SW480 (cell line): ENCODE measurements around the gene DGKH.
A peak's percentile ranks its signal among the peaks of the same experiment; 100 is the strongest.
"Not testable (repeated sequence)": the region's sequence is repeated elsewhere in the genome, so short reads cannot be mapped to it uniquely, and the experiment has no call there.

Experiments used
- DNase-seq: peaks from one replicate; pipeline ENCODE4 v3.0.0-alpha.2; 2016; ENCODE audit warnings: low spot score

Gene DGKH

GRCh38 chr13:42070599-42070998, 22.2 kb downstream of the DGKH start:
- not testable (repeated sequence) for DNase-seq

- DNase-seq = not testable (repeated sequence)
Observed at GRCh38 chr13:42071179-42071578, 22.7 kb downstream of the DGKH start.

DNA sequence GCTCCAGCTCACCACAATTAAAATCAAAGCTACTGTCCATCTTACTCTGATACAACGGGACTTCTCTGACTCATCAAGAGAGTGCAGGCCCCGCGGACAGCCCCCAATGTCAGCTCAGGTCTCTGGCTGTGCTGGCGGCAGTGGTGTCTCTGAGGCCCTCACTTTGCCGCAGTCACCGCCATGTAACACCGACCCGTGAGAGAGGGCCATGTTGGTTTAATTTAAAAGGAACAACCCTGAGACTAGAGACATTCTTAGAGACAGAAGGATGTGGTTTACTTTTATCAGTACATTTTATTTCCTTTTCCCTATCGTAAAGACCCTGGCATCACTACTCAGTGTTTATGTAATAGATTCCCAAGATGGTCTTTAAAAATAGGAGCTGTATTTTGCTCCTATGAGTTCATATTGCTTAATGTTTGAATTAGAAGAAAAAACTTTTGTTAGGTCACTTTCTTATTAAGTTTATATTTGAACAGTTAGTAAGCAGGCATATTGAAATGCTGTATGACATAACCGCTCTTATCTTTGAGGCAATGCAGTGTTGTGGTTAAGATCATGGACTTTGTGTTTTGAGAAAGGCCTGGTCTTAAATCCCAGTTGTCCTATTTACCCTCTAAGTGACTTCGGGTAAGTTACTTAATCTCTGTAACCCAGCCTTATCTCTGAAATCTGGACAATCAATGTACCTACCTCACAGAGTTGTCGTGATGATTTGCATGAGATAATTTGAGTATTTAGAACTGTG, 23.4 kb downstream of the DGKH start:
- DNase-seq = no peak

GRCh38 chr13:42073683-42074082, 25.2 kb downstream of the DGKH start:
- DNase-seq = no peak

DNA sequence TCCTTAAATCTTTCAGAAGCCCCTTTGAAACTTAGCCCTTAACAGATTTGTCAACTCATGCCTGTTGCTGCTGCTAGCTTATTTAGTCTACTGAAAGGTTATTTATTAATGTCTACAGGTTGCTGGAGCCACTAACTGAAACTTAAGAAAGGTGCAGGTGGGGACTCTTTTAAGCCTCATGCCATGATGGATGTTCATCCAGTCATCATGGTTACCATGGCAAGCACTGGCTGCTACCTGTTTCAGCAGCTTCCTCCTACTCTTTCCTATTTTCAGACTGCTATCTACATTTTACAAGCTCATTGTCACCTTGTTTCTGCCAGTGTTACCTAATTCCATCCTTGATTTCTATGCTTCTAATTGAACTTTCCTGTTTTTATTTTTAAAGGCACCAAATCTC, 27.1 kb downstream of the DGKH start:
- no peak for DNase-seq

- no peak for DNase-seq
Observed at GRCh38 chr13:42076309-42076713, 27.9 kb downstream of the DGKH start.

DNA sequence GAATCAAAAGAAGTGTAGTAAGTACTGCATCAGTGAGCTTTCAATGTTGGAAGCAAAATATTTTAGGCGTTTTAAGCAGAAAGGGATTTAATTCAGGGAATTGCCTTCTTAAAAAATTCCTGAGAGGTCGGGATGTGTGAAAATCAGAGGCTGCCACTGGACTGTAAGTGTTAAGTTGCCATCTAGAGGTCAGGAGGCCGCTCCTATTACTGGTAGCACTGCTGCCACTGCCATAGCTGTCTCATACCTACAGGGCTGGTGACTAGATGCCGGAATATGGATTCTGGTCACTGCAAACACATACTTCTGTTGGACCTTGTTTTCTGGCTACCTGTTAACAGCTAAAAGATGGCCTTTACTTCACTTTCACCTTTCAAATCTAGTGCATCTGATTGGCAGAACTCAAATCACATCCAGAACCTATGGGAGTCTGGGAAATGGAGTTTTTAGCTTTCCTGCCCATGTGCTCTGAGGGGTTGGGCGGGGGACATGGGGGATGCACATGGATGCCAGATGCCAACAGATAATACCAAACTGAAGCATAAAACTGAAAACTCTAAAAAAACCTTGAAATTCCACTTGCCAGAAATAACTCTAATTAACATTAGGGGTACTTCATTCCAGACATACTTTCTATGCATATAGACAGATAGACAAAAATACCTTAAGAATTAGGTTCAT, 29.8 kb downstream of the DGKH start:
- peak; percentile 24 for DNase-seq

- DNase-seq = no peak
Observed at GRCh38 chr13:42083138-42083770, 34.8 kb downstream of the DGKH start.

GRCh38 chr13:42084722-42085121, 36.3 kb downstream of the DGKH start:
- DNase-seq = no peak

DNA sequence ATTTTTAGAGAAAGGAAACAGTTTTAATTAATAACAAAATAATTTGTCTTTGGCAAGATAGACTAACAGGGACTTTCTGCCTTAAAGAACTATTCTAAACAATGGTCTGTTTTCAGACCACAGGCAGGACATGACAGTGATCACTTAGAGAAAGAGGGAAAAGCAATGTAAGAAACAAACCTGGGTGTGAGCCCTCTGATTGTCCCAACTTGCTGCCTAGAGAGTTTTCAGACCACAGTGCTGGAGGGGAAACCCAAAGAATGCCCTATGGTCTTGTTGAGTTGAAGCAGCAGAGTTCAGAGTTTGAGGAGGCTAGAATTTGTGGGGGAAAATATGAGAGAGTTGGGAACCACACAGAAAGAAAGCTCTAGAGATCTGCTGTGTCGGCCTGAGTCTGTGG, 38.1 kb downstream of the DGKH start:
- no peak for DNase-seq

GRCh38 chr13:42094516-42095040, 46.1 kb downstream of the DGKH start:
- no peak for DNase-seq

DNA sequence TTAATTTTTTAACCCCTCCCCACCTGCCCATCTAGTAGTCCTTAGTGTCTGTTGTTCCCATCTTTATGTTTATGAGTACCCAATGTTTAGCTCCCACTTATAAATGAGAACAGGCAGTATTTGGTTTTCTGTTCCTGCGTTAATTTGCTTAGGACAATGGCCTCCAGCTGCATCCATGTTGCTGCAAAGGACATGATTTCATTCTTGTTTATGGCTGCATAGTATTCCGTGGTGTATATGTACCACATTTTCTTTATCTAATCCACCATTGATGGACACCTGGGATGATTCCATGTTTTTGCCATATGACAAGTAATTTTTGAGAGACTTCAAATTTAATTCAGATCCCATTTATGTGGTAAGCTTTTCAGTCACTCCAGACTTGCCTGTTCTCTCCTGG, 47.8 kb downstream of the DGKH start:
- not testable (repeated sequence) for DNase-seq

DNA sequence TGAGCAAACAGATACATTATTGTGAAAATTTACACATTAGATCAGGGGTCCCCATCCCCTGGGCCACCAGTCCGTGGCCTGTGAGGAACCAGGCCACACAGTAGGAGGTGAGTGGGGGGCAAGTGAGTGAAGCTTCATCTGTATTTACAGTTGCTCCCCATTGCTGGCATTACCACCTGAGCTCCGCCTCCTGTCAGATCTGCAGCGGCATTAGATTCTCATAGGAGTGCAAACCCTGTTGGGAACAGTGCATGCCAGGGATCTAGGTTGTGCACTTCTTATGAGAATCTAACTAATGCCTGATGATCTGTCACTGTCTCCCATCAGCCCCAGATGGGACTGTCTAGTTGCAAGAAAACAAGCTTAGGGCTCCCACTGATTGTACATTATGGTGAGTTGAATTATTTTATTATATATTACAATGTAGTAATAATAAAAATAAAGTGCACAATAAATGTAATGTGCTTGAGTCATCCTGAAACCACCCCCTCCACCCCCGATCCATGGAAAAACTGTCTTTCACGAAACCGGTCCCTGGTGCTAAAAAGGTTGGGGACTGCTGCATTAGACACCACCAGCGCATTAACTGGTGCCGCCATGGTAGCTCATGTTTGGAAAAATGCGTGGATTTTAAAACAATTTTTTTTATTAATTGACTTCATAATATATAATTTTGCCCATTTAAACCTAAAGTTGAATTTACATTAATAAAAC, 51.7 kb downstream of the DGKH start:
- DNase-seq = no peak

DNA sequence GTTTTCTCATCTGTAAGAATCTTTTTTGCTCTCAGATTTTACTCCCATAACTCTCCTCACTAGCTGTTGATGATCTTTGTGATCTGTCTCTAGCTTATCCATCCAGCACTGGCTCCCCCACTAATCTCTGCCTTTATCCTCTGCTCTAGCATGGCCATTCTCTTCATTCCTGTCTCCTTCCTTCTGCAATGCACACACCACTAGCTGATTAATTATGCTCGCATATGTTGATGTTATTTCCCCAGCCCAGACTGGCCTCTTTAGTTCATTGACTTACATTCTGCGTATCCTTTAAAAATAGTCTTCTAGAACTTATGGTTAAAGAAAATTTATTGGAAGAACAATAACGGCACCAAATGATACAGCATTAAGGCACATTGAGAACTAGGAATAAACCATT, 52.5 kb downstream of the DGKH start:
- DNase-seq = no peak

DNA sequence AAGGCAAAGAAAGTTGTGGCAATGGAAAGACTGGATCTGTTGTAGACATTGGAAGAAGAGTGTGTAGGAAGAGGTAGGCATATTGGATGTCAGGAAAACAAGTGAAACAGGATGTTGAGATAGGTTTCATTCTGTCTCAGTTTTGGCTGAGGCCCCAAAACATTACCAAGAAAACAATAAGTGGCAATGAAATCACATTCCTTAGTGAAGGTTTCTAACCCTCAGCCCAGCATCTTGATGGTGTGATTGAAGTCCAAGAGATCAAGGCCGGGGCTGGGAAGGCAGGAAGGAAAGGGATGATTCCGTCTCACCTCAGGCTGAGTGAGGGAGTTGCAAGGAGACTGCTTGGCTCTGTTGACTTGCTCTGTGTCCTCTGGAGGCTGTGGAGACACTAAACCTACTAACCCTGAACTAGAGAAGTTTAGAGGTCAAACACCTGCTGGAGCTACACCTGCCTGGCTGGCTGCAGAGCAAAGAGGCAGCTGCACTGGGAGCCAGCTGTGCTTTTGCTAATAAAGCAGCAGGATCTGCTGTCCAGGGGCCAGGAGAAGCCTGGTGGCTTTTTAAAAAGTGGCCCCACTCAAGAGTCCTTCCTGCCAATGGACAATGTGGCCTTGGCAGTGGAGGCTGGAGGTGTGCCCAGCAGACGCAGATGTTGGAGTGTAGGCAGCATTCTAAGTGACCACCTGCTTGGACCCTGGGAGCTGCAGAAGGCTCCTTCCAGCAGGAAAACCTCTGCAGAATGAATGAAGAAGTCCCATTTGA, 53.6 kb downstream of the DGKH start:
- no peak for DNase-seq

- DNase-seq = no peak
Observed at GRCh38 chr13:42102961-42103865, 54.8 kb downstream of the DGKH start.

GRCh38 chr13:42106998-42107397, 58.5 kb downstream of the DGKH start:
- no peak for DNase-seq

DNA sequence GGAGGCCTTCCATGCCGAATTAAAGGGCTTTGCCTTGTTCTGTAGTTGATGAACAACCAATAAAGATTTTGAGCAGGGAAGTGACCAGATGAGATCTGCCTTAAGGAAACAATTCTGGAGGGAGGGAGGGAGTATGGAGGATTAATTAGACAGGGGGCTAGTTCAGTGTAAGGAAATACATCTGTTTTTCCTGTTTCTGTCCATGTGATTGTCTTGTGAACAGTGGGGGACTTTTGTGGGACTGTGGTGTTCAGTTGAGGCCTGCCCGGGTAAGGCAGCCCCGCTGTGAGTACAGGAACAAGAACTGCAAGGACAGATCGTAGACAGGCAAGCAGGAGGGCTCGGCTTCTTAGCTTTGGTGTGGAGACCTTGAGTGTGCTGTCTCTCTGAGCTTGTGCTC, 59.0 kb downstream of the DGKH start:
- no peak for DNase-seq

- DNase-seq = no peak
Observed at GRCh38 chr13:42108217-42108616, 59.8 kb downstream of the DGKH start.

- DNase-seq = no peak
Observed at GRCh38 chr13:42109957-42110356, 61.5 kb downstream of the DGKH start.
